SHP77 treated with DMSO at 0.1 percent for 48 hours (cell line): Measurements from ENCODE around the gene IRAK3.

Experiments used
- DNase-seq: peaks from one replicate; lab custom pipeline; 2025; lab: John Stamatoyannopoulos, UW

IRAK3 gene, protein sequence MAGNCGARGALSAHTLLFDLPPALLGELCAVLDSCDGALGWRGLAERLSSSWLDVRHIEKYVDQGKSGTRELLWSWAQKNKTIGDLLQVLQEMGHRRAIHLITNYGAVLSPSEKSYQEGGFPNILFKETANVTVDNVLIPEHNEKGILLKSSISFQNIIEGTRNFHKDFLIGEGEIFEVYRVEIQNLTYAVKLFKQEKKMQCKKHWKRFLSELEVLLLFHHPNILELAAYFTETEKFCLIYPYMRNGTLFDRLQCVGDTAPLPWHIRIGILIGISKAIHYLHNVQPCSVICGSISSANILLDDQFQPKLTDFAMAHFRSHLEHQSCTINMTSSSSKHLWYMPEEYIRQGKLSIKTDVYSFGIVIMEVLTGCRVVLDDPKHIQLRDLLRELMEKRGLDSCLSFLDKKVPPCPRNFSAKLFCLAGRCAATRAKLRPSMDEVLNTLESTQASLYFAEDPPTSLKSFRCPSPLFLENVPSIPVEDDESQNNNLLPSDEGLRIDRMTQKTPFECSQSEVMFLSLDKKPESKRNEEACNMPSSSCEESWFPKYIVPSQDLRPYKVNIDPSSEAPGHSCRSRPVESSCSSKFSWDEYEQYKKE

DNA sequence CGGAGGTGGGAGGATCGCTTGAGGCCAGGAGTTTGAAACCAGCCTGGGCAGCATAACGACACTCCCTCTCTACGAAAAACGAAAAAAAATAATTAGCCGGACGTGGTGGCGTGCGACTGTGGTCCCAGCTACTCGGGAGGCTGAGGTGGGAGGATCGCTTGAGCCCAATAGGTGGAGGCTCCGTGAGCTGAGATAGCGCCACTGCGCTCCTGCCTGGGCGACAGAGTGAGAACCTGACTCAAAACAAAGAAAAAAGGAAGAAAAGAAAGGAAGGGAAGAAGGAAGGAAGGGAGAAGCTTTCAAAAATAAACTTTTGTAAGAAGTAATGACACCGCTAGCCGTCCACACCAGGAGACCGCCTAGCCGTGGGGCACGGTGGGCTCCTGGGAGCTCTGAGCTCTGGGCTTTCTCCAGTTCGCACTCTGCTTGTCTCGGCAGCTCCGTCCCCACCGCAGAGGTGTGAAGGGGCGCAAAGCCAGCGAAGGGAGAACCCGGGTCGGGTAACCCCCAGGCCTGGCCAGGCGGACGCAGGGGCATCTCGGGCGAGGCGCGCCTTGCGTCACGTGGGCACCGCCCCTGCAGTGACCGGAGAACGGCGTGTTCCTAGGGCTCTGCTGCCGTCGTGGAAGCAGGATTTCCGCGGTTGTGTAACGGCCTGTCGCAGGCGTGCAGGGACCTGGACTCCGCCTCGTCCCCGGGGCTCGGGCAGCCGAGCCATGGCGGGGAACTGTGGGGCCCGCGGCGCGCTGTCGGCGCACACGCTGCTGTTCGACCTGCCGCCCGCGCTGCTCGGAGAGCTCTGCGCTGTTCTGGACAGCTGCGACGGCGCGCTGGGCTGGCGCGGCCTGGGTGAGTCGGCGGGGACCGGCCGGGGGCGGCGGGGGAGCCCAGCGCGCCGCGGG, at the start of gene IRAK3:
Gene IRAK3 (plus strand): TSS at position 631 of the 902 bp plus-strand sequence. CDS start 86 bp downstream, at position 717.
- no peak for DNase-seq

DNA sequence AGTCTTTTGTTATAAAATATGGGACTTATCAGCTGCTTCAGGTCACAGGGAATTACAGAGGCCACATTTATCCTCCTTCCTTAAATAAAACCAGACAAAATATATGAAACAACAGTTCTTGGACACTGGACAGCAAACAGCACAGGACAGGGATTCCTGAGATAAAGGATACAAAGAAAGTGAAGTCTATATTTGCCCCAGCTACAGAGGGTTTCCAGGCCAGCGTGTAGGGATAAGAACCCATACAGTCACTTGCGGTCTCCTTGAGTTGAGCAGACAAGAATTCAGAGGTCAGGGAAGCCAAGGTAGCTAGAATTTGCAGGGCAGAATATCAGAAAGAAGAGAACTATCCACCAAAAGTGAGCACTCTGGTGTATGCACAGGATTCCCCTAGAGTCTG, 49.7 kb upstream of the IRAK3 start:
- no peak for DNase-seq

DNA sequence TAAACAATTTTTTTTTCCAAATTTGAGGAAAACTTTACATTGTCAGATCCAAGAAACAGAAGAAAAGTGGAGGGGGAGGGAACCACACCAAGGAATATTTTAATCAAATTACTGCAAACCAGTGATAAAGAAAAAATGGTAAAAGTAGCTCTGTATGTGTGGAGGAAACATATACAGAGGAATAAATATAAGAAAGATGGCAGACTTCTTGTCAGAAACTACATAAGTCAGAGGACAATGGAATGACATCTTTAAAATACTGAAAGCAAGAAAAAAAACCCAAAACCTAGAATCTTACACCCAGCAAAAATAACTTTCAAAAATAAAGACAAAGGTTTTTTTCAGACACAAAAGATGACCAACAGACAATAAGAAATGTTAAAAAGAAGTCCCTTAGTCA, 48.3 kb upstream of the IRAK3 start:
- DNase-seq = no peak

DNA sequence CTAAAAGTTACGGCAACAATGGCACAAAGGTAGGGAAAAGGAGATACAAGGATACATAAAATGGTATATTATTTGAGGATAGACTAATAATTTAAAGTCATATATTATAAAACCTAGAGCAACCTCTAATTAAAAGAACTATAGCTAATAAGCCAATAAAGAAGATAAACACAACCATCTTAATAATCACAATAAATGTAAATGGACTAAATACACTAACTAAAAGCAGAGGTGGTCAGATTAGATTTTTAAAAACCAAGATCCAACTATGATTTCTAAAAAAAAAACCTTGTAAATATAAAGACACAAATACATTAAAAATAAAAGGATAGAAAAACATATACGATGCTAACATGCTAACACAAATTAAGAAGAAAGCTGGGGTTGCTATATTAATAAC, 47.7 kb upstream of the IRAK3 start:
- DNase-seq = no peak

DNA sequence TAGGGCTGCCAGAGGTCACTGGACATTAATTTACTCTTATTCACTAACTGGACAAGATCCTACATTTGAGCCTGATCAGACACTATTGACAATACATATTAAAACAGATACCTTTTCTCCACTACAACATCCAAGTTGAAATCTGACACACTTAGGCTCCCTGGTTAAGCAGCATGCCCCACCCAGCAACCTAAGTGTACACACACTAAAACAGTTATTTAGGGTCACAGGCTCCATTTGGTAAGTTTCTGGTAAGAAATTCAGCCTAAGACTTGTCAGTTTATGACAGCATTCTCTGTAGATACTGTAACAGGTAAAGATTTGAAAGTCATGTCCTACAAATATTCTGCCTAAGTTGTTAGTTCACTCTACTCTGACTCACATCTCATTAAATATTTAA, 46.2 kb upstream of the IRAK3 start:
- DNase-seq = no peak

DNA sequence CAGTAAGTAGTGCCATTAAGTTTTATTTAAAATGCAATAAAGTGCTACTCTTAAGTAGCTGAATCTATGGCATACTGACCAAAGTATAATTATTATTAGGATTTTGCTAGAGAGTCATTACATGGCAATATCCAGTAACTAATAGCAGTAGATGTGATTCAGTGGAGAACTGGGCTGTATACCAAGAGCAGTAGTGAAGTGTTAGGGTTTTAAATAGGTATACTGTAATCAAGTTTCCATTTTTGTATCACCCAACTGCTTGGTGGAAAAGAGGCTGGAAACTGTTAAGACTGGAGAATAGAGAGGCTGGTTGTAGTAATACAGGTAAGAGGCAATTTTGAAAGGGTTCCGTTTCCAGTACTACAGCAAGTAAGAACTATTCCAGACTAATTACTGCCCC, 45.1 kb upstream of the IRAK3 start:
- DNase-seq = no peak

DNA sequence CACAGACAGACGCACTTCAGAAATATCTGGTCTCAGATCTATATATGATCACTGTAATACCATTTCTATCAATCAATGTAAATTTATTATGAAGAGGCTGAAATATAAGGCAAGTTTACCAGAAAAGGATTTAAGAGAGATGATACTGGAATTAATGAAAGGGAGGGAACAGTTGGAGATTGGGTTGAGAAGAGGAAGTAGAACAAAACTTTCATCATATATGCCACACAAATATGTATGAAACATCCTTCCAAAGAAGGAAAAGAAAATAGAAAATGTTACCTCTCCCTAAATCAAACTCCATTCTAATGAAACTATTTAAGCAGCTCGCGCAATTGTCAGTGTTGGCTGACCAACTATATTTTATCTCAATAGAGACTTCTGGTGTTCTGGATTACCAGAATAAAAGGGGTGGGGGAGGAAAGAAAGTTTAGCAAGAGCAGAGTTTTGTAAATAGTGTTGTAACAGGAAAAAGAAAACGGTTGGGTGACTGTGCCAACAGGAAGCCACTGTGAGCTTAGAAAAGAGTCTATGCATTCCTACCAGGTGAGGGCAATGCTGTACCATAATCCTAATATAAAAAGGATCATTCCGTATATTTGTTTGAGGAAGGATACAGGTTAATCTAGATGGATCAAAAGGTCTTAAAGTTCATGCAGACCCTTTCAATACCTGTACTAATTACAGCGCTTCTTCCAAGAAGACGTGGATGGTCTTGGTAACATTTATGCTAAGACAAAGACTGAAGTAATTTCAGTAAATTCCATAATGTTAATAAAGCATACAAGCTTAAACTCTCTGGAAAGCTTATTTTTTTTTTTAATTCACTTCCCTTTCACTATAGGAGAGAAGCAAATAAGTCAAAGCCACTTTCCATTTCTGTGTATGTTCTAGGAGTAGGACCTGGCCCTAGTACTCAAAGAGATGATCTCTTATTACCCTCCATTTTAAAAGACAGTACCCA, 43.9 kb upstream of the IRAK3 start:
- no peak for DNase-seq

DNA sequence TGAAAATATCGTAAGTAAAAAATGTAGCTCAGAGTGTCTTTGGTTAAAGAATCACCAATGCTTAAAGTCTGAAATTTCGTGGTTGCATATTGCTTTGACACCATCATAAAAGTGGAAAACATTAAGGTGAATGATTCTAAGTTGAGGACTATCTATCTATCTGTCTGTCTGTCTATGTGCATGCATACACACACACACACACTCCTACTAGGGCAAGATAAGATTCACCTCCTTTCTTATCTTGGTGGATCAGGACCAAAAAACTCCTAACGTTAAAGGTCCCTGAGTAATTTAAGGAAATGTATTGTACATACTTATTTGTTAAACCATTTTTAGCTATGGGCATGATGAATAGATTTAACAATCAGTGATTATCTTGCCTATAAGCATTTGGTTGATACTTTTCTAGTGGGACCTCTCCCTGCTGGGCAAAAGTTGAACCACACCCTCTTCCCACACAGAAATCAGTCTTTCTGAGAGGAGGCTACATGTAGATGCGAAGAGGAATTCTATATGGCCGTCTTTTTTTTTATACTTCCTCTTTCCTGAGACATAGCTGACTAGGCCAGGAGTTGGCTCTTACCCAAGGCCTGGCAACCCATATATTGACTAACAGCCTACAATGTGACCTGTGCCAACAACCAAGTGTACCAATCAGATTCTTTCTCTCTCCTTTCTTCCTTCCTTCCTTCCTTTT, 39.2 kb upstream of the IRAK3 start:
- DNase-seq = no peak

DNA sequence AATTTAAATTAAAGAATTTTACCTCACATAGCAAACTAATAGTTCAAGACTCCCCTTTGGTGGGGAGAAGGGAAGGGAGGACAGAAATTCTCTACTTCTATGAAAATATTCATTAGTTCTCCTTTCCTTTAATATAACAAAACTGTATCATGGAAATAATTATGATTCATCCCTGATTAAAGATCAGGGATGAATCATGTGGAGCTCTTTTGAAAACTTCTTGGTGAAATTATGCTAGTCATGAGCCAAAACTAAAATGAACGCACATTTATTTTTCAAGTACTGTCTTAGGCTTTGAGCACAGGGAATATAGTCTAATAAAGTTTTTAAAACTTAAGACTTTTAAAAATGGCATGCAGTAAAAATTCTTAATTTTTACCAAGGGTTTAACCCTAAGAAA, 36.3 kb upstream of the IRAK3 start:
- DNase-seq = no peak

DNA sequence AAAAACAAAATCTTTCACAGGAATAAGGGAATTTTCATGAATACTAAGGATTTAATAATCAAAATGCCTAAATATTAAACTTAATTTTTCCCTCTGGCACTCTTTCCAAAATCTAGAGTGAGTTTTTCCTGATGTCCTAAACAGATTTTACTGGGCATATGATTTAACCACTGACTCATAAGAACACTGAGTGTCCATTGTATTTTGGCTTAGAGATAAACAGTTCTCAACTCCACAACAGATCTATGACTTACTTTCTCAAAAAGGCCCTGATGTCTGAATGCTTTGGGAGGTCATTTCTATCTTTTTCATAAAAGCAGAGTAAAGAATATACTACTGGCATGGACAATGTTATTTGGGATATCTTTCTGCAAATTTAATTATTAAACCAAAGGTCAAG, 34.2 kb upstream of the IRAK3 start:
- no peak for DNase-seq

DNA sequence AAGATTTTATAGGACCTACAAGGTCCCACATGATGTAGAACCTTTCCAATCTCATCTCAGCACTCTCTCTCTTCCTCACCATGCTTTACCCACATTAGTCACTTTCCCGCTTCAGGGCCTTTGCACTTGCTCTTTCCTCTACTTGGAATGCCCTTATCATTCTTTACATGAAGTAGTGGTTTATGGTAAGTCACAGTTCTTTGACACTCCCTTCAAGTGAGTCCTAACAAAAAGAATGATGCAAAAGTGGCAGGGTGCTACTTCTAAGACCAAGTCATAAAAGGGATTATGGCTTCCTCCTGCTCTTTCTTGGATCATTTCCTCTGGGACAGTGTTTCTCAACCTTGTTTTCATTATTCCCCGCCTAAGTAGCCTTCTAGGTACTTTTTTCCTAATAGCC, 32.4 kb upstream of the IRAK3 start:
- DNase-seq = no peak

DNA sequence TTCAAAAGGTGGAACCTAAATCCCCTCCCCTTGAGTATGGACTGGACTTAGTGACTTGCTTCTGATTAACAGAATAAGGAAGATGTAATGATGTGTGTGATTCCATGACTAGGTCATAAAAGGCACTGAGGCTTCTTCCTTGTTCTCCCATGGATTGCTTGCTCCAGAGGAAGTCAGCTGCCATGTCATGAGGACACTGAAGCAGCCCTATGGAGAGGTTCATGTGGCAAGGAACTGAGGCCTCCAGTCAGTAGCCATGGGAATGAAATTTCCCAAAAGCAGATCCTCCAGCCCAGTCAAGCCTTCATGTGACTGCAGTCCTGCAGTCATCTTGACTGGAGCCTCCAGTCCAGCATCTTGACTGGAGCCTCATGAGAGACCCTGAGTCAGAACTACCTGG, 29.9 kb upstream of the IRAK3 start:
- no peak for DNase-seq

DNA sequence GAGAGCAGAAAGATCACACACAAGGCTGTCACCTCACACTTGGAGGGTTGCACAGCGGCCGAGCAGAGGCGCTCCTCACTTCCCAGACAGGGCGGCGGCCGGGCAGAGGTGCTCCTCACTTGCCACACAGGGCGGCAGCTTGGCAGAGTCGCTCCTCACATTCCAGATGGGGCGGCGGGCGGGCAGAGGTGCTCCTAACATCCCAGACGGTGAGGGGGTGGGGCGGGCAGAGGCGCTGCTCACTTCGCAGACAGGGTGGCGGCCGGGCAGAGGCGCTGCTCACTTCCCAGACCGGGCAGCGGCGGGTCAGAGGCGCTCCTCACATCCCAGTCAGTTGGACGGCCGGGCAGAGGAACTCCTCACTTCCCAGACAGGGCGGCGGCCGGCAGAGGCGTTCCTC, 28.3 kb upstream of the IRAK3 start:
- no peak for DNase-seq

DNA sequence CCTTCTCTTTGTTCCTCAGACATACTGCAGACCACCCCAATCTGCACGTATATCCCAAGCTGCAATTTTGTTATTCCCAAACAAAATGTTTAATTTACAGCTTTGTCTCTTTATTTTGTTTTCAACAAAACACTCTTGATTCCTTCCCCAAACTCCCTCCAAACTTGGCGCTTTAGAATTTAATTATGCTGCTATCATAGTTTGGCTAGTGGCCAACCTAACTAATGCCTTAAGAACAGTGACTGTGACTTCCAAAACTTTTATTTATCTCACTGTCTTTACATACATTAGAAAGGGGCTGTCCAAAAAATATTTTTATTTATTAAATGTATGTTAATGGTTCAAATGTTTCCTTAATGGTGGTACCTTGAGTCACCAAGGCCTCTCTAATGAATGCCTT, 26.3 kb upstream of the IRAK3 start:
- DNase-seq = no peak

DNA sequence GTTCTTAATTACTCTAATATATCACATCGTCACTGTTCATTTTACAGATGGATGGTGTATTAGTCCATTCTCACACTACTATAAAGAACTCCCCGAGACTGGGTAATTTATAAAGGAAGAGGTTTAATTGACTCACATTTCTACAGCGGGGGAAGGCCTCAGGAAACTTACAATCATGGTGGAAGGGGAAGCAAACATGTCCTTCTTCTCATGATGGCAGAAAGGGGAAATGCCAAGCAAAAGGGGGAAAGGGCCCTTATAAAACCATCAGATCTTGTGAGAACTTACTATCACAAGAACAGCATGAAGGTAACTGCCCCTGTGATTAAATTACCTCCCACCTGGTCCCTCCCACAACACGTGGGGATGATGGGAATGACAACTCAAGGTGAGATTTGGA, 25.7 kb upstream of the IRAK3 start:
- no peak for DNase-seq

DNA sequence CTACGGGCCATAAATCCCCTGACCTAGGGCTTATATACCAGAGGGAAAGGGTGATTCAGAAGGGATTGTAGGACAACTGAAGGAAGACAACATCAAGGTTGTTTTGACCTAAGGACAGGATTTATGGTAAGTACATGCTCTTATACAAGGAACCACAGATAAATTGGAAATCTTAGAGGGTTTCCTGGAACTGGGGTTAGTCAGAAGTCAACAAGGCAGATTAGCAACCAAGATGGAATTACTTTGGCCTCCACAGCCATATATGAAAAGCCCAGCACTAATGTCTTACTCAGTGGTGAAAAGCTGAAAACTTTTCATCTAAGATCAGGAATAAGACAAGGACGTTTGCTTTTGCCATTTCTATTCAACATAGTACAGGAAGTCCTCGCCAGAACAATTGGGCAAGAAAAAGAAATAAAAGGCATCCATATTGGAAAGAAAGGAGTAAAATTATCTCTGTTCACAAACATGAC, 24.6 kb upstream of the IRAK3 start:
- DNase-seq = no peak

DNA sequence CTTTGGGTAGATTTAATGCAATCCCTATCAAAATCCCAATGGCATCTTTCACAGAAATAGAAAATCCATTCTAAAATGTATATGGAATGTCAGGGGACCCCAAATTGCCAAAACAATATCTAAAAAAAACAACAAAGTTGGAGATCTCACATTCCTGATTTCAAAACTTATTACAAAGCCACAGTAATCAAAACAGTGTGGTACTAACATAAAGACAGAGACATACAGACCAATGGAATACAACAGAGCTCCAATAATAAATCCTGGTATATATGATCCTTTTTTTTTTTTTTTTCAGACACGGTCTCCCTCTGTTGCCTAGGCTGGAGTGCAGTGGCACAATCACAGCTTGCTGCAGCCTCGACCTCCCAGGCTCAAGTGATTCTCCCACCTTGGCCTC, 23.9 kb upstream of the IRAK3 start:
- DNase-seq = no peak

DNA sequence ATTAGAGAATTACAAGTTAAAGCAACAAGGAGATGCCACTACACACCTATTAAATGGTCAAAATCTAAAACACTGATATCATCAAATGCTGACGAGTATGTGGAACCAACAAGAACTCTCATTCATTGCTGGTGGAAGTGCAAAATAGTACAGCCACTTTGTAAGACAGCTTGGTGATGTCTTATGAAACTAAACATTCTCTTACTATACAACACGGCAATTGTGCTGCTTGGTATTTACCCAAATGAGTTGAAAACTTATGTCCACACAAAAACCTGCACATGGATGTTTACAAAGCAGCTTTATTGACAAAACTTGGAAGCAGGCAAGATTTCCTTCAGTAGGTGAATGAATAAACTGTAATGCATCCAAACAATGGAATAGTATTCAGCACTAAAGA, 22.5 kb upstream of the IRAK3 start:
- DNase-seq = no peak

DNA sequence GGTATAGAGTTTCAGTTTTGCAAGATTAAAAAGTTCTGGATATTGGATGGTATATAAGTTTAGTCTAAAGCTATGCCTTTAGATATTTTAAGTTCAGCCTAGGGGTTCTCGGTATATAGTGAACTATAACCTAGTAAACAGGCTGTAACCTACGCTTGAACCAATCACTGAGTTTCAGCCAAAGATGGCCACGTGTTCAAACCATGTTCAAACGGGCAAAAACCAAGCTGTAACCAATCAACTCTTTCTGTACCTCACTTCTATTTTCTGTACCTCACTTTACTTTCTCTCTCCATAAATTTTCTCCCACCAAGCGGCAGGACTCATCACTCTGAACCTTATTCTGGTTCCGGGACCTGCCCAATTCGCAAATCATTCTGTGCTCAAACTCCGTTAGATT, 20.6 kb upstream of the IRAK3 start:
- no peak for DNase-seq

DNA sequence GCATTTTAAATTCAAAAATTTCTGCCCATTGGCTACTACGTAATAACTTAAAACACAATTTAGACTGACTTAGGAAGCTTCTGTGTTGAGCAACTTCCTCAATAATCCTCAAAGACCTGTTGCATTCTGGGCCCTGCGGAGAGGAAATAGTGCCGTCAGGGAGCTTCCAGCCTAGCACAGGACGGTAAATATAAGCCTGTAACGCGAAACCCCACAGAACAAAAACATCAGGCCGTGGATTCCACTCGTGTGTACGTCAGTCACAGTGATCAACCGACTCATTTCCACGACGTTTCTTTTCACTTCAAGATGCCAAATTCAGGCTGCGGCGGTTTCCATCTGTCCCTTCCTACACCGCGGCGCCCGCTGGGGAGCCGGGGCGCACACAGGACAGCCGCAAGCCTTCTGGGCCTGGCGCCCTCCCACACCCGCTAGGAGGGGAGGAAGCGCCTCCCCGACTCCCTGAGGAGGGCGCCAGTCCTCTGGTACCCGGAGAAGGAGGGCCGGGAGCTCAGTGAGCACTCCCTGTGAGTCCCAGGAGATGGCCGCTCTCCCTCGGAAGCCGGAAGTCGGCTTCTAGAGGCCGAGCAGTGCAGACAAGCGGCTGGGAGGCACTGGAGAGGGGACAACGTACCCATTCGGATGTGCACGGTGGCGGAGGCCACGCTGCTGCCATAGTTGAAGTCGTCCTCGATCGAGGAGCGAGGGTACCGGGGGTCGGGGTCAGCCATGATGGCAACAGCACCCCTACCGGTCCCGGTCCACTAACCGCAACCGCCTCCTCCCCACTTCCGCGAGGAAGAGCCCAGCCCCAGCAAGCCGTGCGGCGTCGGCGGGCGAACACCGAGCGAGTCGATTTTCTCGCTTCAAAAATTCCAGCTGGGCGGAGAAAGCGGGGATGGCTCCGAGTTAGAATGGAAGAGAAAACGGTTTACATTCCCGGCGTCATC, 19.5 kb upstream of the IRAK3 start, which contains the start of gene TMBIM4:
Gene TMBIM4 (minus strand): TSS at position 776 of the 950 bp plus-strand sequence. CDS start 45 bp downstream, at position 731.
- DNase-seq = peak; percentile 79
